Keratinocyte (primary cell): Measurements from ENCODE around the gene PEA15. TPM values are rescaled to one million over a fixed set of nuclear protein-coding genes. Genes with fewer than 3 reads are reported as not detected.

ENCODE experiments used
- DNase-seq: peaks from one replicate; pipeline ENCODE4 v3.0.0-alpha.2; 2011; ENCODE audit warnings: low read depth, missing footprints, low spot score
- FAIRE-seq: peaks from 2 replicates; lab custom pipeline; 2011; peaks lifted over from hg19 to GRCh38; lab: Jason Lieb, UNC
- H2AFZ ChIP-seq: 2 replicates; pipeline ENCODE4 v1.6.0; 2012; ENCODE audit warnings: low read length, control low read depth, inconsistent platforms; ENCODE audit not compliant: control insufficient read depth
- H3K27ac ChIP-seq: 2 replicates; pipeline ENCODE4 v1.5.1; 2011; ENCODE audit warnings: low read length; ENCODE audit not compliant: control insufficient read depth, insufficient read depth
- H3K27me3 ChIP-seq: 3 replicates; pipeline ENCODE4 v1.6.0; 2011; ENCODE audit warnings: low read length; ENCODE audit not compliant: control insufficient read depth, insufficient read depth; ENCODE audit errors: extremely low read depth
- H3K36me3 ChIP-seq, 2 experiments: 2 replicates in 1 of 2; 3 replicates in 1 of 2; pipeline ENCODE4 v1.5.1; 2011; ENCODE audit warnings: low read length in 2 of 2, mild to moderate bottlenecking in 1 of 2; ENCODE audit not compliant: control insufficient read depth in 2 of 2, insufficient read depth in 2 of 2; ENCODE audit errors: extremely low read depth in 1 of 2
- H3K4me1 ChIP-seq: 3 replicates; pipeline ENCODE4 v1.5.1; 2011; ENCODE audit warnings: low read length; ENCODE audit not compliant: control insufficient read depth, insufficient read depth; ENCODE audit errors: extremely low read depth
- H3K4me2 ChIP-seq: 3 replicates; pipeline ENCODE4 v1.6.0; 2011; ENCODE audit warnings: low read depth, low read length; ENCODE audit not compliant: control insufficient read depth, insufficient read depth; ENCODE audit errors: extremely low read depth
- H3K4me3 ChIP-seq, 3 experiments: fragments of 200-600 bp in 1 of 3; sonication (generic) in 1 of 3; 2 replicates in 2 of 3; 3 replicates in 1 of 3; pipeline ENCODE4 v1.5.1; 2011 to 2016; ENCODE audit warnings: low read length in 3 of 3, mild to moderate bottlenecking in 3 of 3, control low read depth in 2 of 3, inconsistent platforms in 1 of 3, low read depth in 1 of 3, mixed read lengths in 1 of 3, mixed run types in 1 of 3, moderate library complexity in 1 of 3; ENCODE audit not compliant: control insufficient read depth in 2 of 3, insufficient read depth in 2 of 3; ENCODE audit errors: extremely low read depth in 1 of 3
- H3K79me2 ChIP-seq: 2 replicates; pipeline ENCODE4 v1.6.0; 2012; ENCODE audit warnings: low read length; ENCODE audit not compliant: control insufficient read depth, insufficient read depth
- H3K9ac ChIP-seq: 3 replicates; pipeline ENCODE4 v1.6.0; 2011; ENCODE audit warnings: low read length; ENCODE audit not compliant: control insufficient read depth, insufficient read depth; ENCODE audit errors: extremely low read depth
- H3K9me1 ChIP-seq: 3 replicates; pipeline ENCODE4 v1.6.0; 2011; ENCODE audit warnings: low read length; ENCODE audit not compliant: control insufficient read depth, insufficient read depth; ENCODE audit errors: extremely low read depth
- H3K9me3 ChIP-seq: 2 replicates; pipeline ENCODE4 v1.5.1; 2012; ENCODE audit warnings: low read depth, low read length; ENCODE audit not compliant: control insufficient read depth
- H4K20me1 ChIP-seq: 3 replicates; pipeline ENCODE4 v1.6.0; 2011; ENCODE audit warnings: low read length; ENCODE audit not compliant: control insufficient read depth, insufficient read depth; ENCODE audit errors: extremely low read depth
- CTCF ChIP-seq, 3 experiments: IDR thresholded peaks in 1 of 3; conservative IDR thresholded peaks in 1 of 3; optimal IDR thresholded peaks in 1 of 3; 2 replicates in 2 of 3; 3 replicates in 1 of 3; pipeline versions ENCODE3 to v1.5.1; 2011; ENCODE audit warnings: low read length in 3 of 3, mild to moderate bottlenecking in 3 of 3, moderate library complexity in 2 of 3, control low read depth in 1 of 3, inconsistent platforms in 1 of 3; ENCODE audit not compliant: insufficient read depth in 2 of 3; ENCODE audit errors: extremely low read depth in 1 of 3
- EZH2 ChIP-seq: IDR thresholded peaks from one replicate; pipeline ENCODE4 v1.6.1; 2012; ENCODE audit warnings: inconsistent platforms, mild to moderate bottlenecking, low read length, moderate library complexity
- dilution Hi-C: fragments of 300-500 bp; cut with MboI; formaldehyde crosslinking; loops from one replicate; pipeline ENCODE4 v1.7.0; 2020; ENCODE audit warnings: low sequenced_read_pairs; ENCODE audit not compliant: extremely low pct_ligation_motif_present
- polyA plus RNA-seq, 5 experiments: library from polyadenylated mRNA; depleted of rRNA in 3 of 5; stranded (reverse) in 3 of 5; stranded (forward) in 1 of 5; unstranded in 1 of 5; fragments of >200 nt; gene quantifications; 1 replicate in 1 of 5; 2 replicates in 3 of 5; 3 replicates in 1 of 5; pipeline versions ENCODE4 v1.2.1 to v1.2.3, GENCODE V29; 2011 to 2012; ENCODE audit warnings: missing spikeins in 2 of 5, low read depth in 1 of 5, low replicate concordance in 1 of 5

PEA15 gene
- polyA plus RNA-seq, 1 donor (not counting 4 experiments of a cell fraction or from before 2014, with no cell fraction given) = 367 TPM

GRCh38 chr1:160251687-160252526, 46.7 kb downstream of the PEA15 start:
- Histone ChIP-seq H3K4me3 (no peak overlapping the region), H3K36me3 (peaks cover 0 to 3% of the 10 kb centered on the region in 2 experiments), H4K20me1 (no peaks in the 10 kb centered on the region), H3K27me3 (no peaks in the 10 kb centered on the region), H3K79me2 (peaks cover 10% of the 10 kb centered on the region), H3K9ac (no peak overlapping the region), H3K4me1 (peaks cover 8% of the 10 kb centered on the region), H3K27ac (no peak overlapping the region), H3K9me1 (no peaks in the 10 kb centered on the region), H2AFZ (no peak overlapping the region), H3K9me3 (no peaks in the 10 kb centered on the region), H3K4me2 (no peak overlapping the region)
- DNase-seq (no peak), FAIRE-seq (no peak)
- dilution Hi-C loops = no loop called here
- TF ChIP-seq CTCF (optimal IDR thresholded peaks at IDR 0.05 in 1 of 3, IDR thresholded peaks at IDR 0.05 in 1 of 3, conservative IDR thresholded peaks at IDR 0.05 in 1 of 3; ENCODE audit: extremely low read depth in 1 of 3, insufficient read depth in 2 of 3, low read length in 3 of 3) (peak; percentile 58 to 67 (median 65)), EZH2 (no peak)

- H4K20me1 ChIP-seq = peaks cover 2% of the 10 kb centered on the region
- no peak for DNase-seq
- no peak overlapping the region for H3K27ac ChIP-seq
- H3K9me3 ChIP-seq = no peaks in the 10 kb centered on the region
- no peaks in the 10 kb centered on the region for H3K27me3 ChIP-seq
- H3K4me2 ChIP-seq = no peak overlapping the region
- H3K79me2 ChIP-seq = peaks cover 32% of the 10 kb centered on the region
- dilution Hi-C loops = no loop called here
- no peak for FAIRE-seq
- peaks cover 1 to 10% of the 10 kb centered on the region in 2 experiments for H3K36me3 ChIP-seq
- H3K9me1 ChIP-seq = no peaks in the 10 kb centered on the region
- H3K4me1 ChIP-seq = peaks cover 22% of the 10 kb centered on the region
- no peak overlapping the region for H3K4me3 ChIP-seq
- H3K9ac ChIP-seq = no peak overlapping the region
- H2AFZ ChIP-seq = no peak overlapping the region
- TF ChIP-seq EZH2 = no peak
These were observed 50.7 kb downstream of the PEA15 start for GRCh38 chr1:160255781-160256300.
